Measurements from ENCODE around the gene VSTM4.

VSTM4 gene

GRCh38 chr10:49116509-49117375, 1.4 kb upstream of the VSTM4 start:
- no peak for DNase-seq (ENCODE audit: low read depth)

- no peak for DNase-seq (ENCODE audit: low read depth)
Observed at GRCh38 chr10:49115796-49116508, 630 bp upstream of the VSTM4 start.

GRCh38 chr10:49114718-49115014, 656 bp downstream of the VSTM4 start:
- no peak for DNase-seq (ENCODE audit: low read depth)

- no peak for DNase-seq (ENCODE audit: low read depth)
Observed at GRCh38 chr10:49113741-49114141, 1.6 kb downstream of the VSTM4 start.

- DNase-seq (ENCODE audit: low read depth), result no peak
Observed at GRCh38 chr10:49112851-49113250, 2.5 kb downstream of the VSTM4 start.

GRCh38 chr10:49112098-49112497, 3.2 kb downstream of the VSTM4 start:
- no peak for DNase-seq (ENCODE audit: low read depth)

- DNase-seq (ENCODE audit: low read depth), result no peak
Observed at GRCh38 chr10:49111320-49111698, 4.0 kb downstream of the VSTM4 start.

GRCh38 chr10:49110684-49111319, 4.5 kb downstream of the VSTM4 start:
- DNase-seq (ENCODE audit: low read depth), result no peak

GRCh38 chr10:49109669-49110340, 5.5 kb downstream of the VSTM4 start:
- no peak for DNase-seq (ENCODE audit: low read depth)

GRCh38 chr10:49108656-49109055, 6.7 kb downstream of the VSTM4 start:
- no peak for DNase-seq (ENCODE audit: low read depth)

GRCh38 chr10:49107887-49108267, 7.4 kb downstream of the VSTM4 start:
- DNase-seq (ENCODE audit: low read depth), result no peak

- DNase-seq (ENCODE audit: low read depth), result no peak
Observed at GRCh38 chr10:49107111-49107886, 8.0 kb downstream of the VSTM4 start.

GRCh38 chr10:49106451-49106850, 8.9 kb downstream of the VSTM4 start:
- no peak for DNase-seq (ENCODE audit: low read depth)

GRCh38 chr10:49105076-49105475, 10.2 kb downstream of the VSTM4 start:
- DNase-seq (ENCODE audit: low read depth), result no peak

- no peak for DNase-seq (ENCODE audit: low read depth)
Observed at GRCh38 chr10:49104323-49104722, 11.0 kb downstream of the VSTM4 start.

GRCh38 chr10:49103761-49104160, 11.6 kb downstream of the VSTM4 start:
- DNase-seq (ENCODE audit: low read depth), result no peak

GRCh38 chr10:49099046-49099445, 16.3 kb downstream of the VSTM4 start:
- DNase-seq (ENCODE audit: low read depth), result no peak

GRCh38 chr10:49096890-49097445, 18.4 kb downstream of the VSTM4 start:
- no peak for DNase-seq (ENCODE audit: low read depth)

- DNase-seq (ENCODE audit: low read depth), result no peak
Observed at GRCh38 chr10:49094646-49095045, 20.7 kb downstream of the VSTM4 start.

GRCh38 chr10:49093922-49094321, 21.4 kb downstream of the VSTM4 start:
- DNase-seq (ENCODE audit: low read depth), result no peak

- no peak for DNase-seq (ENCODE audit: low read depth)
Observed at GRCh38 chr10:49092477-49092876, 22.8 kb downstream of the VSTM4 start.

Data from HS-27A (cell line).